ENCODE measurements around the gene HBM.

DNA sequence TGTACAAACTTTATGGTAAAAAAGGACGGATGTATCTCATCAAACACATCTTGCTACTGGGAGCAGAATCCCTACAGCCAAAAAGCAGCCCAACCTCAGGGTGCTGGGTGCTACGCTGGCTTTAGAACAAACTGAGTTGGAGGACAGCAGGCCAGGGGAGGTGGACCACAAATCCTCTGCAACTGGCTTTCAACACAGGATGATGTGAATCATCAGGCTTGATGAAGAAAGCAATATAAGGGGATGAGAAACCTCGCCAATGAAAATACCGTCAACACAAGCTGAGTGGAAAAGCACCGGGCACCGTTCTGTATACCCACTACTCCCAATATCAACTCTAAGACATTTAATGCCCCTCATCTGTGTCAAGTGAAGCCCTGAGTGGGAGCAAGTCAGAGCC, 28.7 kb downstream of the HBM start:
- TF ChIP-seq, protein P1, sequence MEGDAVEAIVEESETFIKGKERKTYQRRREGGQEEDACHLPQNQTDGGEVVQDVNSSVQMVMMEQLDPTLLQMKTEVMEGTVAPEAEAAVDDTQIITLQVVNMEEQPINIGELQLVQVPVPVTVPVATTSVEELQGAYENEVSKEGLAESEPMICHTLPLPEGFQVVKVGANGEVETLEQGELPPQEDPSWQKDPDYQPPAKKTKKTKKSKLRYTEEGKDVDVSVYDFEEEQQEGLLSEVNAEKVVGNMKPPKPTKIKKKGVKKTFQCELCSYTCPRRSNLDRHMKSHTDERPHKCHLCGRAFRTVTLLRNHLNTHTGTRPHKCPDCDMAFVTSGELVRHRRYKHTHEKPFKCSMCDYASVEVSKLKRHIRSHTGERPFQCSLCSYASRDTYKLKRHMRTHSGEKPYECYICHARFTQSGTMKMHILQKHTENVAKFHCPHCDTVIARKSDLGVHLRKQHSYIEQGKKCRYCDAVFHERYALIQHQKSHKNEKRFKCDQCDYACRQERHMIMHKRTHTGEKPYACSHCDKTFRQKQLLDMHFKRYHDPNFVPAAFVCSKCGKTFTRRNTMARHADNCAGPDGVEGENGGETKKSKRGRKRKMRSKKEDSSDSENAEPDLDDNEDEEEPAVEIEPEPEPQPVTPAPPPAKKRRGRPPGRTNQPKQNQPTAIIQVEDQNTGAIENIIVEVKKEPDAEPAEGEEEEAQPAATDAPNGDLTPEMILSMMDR (IDR thresholded peaks at IDR 0.05) = no peak
- TF ChIP-seq POLR2A (IDR thresholded peaks at IDR 0.05) (no peak), EP300 (IDR thresholded peaks at IDR 0.05) (no peak)
